Activated CD8-positive, alpha-beta T cell treated with anti-CD3 and anti-CD28 coated beads for 36 hours (primary cell): ENCODE data around the gene CAMTA1. TPM values are rescaled to one million over a fixed set of nuclear protein-coding genes. Genes with fewer than 3 reads are reported as not detected.

Experiments used
- ATAC-seq: fragments of 200-7000 bp; cut with Tn5 transposase; one replicate; pipeline ENCODE4 v1.10.0; 2021; ENCODE audit warnings: mild to moderate bottlenecking, moderate library complexity
- CTCF ChIA-PET: fragments of 350-600 bp; sonication (Branson Sonifier 250); formaldehyde crosslinking; loops from one replicate; lab custom pipeline; 2021; ENCODE audit warnings: antibody characterized with exemption; lab: Charles Lee
- POLR2A ChIA-PET: fragments of 350-600 bp; sonication (Branson Sonifier 250); formaldehyde crosslinking; loops from one replicate; lab custom pipeline; 2021; ENCODE audit warnings: antibody characterized with exemption; lab: Charles Lee
- DNase-seq: peaks from one replicate; pipeline ENCODE4 v3.0.0-alpha.2; 2020
- H3K27ac Mint-ChIP-seq: one replicate; pipeline ENCODE4 v1.8.0; 2021; ENCODE audit warnings: mild to moderate bottlenecking, mixed read lengths
- H3K27me3 Mint-ChIP-seq: one replicate; pipeline ENCODE4 v1.8.0; 2021; ENCODE audit warnings: mixed read lengths
- H3K36me3 Mint-ChIP-seq: one replicate; pipeline ENCODE4 v1.8.0; 2021; ENCODE audit warnings: low read depth, mixed read lengths
- H3K4me1 Mint-ChIP-seq: one replicate; pipeline ENCODE4 v1.8.0; 2021; ENCODE audit warnings: low read depth, mixed read lengths
- H3K4me3 Mint-ChIP-seq: one replicate; pipeline ENCODE4 v1.8.0; 2021; ENCODE audit warnings: mild to moderate bottlenecking, moderate library complexity, mixed read lengths
- H3K9me3 Mint-ChIP-seq: one replicate; pipeline ENCODE4 v1.8.0; 2021; ENCODE audit warnings: mixed read lengths
- intact Hi-C: fragments of 100-400 bp; cut with micrococcal nuclease; formaldehyde crosslinking; loops from one replicate; pipeline ENCODE4 v1.10.0; 2022
- total RNA-seq, 2 experiments: library from RNA; stranded (reverse); gene quantifications; one replicate each; pipeline ENCODE4 v1.2.3, GENCODE V29; 2021
- TF ChIP-seq, protein P1 (sequence below): fragments of 200-600 bp; IDR thresholded peaks from one replicate; pipeline ENCODE4 v1.8.0; 2022; ENCODE audit warnings: antibody characterized with exemption, mild to moderate bottlenecking

CAMTA1 gene
- total RNA-seq, 2 experiments from 2014 or later, result 67.7 to 70.9 TPM

DNA sequence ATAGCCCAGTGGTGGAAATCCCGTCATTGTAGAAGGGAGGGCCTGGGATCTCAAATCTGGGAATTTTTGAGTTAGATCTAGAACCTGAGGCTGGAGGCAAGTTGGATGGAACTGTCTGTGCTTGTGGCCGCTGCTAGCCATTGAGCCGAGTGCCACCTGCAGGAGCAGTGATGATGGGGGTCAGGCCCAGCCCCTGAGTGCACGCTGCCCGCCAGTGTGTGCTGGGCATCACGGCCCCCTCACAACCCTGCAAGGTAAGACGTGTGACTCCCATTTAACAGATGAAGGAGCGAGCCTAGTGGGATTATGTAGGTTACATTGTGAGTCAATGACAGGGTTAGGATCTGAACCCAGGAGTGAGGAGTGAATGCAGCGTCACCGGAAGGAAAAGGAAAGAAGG lies 407.2 kb downstream of the CAMTA1 start:
- intact Hi-C loops, result no loop called here
- CTCF ChIA-PET, result no interaction called here
- Mint-ChIP-seq H3K4me3 (no peak overlapping the region), H3K27me3 (peaks cover 3% of the 10 kb centered on the region), H3K4me1 (no peaks in the 10 kb centered on the region), H3K36me3 (no peaks in the 10 kb centered on the region), H3K27ac (no peak overlapping the region), H3K9me3 (no peaks in the 10 kb centered on the region)
- DNase-seq (no peak), ATAC-seq (no peak)
- POLR2A ChIA-PET, result no interaction called here
- TF ChIP-seq, protein P1, sequence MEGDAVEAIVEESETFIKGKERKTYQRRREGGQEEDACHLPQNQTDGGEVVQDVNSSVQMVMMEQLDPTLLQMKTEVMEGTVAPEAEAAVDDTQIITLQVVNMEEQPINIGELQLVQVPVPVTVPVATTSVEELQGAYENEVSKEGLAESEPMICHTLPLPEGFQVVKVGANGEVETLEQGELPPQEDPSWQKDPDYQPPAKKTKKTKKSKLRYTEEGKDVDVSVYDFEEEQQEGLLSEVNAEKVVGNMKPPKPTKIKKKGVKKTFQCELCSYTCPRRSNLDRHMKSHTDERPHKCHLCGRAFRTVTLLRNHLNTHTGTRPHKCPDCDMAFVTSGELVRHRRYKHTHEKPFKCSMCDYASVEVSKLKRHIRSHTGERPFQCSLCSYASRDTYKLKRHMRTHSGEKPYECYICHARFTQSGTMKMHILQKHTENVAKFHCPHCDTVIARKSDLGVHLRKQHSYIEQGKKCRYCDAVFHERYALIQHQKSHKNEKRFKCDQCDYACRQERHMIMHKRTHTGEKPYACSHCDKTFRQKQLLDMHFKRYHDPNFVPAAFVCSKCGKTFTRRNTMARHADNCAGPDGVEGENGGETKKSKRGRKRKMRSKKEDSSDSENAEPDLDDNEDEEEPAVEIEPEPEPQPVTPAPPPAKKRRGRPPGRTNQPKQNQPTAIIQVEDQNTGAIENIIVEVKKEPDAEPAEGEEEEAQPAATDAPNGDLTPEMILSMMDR, result no peak

DNA sequence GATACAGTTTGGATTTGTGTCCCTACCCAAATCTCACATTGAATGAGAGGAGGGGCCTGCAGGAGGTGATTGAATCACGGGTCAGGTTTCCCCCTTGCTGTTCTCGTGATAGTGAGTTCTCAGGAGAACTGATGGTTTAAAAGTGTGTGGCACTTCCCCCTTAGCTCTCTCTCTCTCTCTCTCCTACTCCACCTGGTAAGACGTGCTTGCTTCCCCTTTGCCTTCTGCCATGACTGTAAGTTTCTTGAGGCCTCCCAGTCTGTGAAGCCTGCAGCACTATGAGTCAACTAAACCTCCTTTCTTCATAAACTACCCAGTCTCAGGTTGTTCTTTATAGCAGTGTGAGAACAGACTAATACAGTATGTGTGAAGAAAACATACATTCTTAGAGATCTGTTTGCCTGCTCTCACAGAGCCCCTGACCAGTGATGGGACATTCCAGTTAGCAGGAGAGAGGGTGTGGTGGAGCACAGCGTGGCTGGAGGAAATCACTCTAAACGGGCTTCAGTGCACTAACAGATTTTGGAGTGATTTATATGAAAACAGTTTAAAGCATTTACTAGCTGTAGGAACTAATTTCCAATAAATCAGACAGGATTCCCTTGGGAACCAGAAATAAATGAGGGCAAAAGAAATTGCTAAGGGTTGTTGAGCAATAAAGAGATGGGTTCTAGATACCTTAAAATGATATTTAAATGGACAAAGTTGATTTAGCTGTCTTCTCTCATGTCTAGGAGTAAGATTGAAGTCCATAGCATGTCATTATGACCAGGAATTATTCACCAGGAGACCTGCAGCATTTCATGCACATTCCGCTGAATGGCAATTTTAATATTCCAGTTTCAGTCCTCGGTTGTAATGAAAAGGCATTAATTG lies 411.0 kb downstream of the CAMTA1 start:
- no peaks in the 10 kb centered on the region for H3K36me3 Mint-ChIP-seq
- intact Hi-C loops, result no loop called here
- no peaks in the 10 kb centered on the region for H3K27me3 Mint-ChIP-seq
- no peaks in the 10 kb centered on the region for H3K4me1 Mint-ChIP-seq
- DNase-seq (no peak), ATAC-seq (no peak)
- POLR2A ChIA-PET, result no interaction called here
- no peak overlapping the region for H3K27ac Mint-ChIP-seq
- TF ChIP-seq, protein P1, result no peak
- H3K9me3 Mint-ChIP-seq, result no peaks in the 10 kb centered on the region
- CTCF ChIA-PET, result interaction anchor here (1.0 kb wide), 1 partner anchor 11 kb away, joined by 4 read pairs; no protein-coding TSS in a partner anchor
- H3K4me3 Mint-ChIP-seq, result no peak overlapping the region

GRCh38 chr1:7198664-7199063 lies 413.4 kb downstream of the CAMTA1 start:
- Mint-ChIP-seq H3K4me1 (no peaks in the 10 kb centered on the region), H3K27ac (no peak overlapping the region), H3K36me3 (no peaks in the 10 kb centered on the region), H3K9me3 (no peaks in the 10 kb centered on the region), H3K27me3 (no peaks in the 10 kb centered on the region), H3K4me3 (no peak overlapping the region)
- ATAC-seq, result no peak
- no peak for DNase-seq
- CTCF ChIA-PET, result no interaction called here
- POLR2A ChIA-PET, result no interaction called here
- intact Hi-C loops, result no loop called here
- TF ChIP-seq, protein P1, result no peak

DNA sequence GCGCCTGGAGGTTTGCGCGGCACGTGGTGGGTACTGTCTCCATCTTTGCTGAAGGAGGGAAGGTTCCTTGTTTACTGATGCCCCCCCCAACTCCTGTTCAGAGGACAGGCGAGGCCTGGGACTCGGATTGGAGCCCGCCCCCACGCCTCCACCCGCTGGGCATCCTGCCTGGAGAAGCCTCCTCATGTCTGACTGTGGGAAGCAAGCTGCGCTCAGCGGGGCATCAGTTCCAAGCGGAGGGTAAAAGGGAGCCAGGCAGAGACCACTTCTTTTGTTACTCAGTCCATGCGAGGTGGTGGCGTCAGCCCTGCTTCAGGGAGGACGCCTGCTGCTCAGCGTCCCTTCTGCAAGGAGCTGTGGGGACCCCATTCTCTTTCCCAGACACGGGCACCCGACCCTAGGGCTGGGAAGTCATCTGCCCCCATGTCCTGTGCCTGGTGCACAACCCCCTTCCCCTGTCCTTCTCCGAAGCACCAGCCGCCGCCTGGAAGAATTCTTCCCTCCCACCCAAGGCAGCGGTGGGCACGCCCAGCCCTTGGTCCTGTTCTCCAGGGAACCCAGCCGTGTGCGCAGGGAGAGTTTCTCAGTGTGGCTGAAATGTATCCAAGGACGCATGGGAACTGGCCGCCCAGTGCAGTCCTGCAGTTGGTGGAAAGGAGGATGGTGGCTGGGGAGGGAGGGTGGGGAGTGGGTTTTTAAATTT lies 414.0 kb downstream of the CAMTA1 start:
- Mint-ChIP-seq H3K4me3 (no peak overlapping the region), H3K36me3 (no peaks in the 10 kb centered on the region), H3K9me3 (no peaks in the 10 kb centered on the region), H3K4me1 (no peaks in the 10 kb centered on the region), H3K27ac (no peak overlapping the region), H3K27me3 (no peaks in the 10 kb centered on the region)
- intact Hi-C loops, result no loop called here
- no peak for ATAC-seq
- TF ChIP-seq, protein P1, result no peak
- CTCF ChIA-PET, result no interaction called here
- DNase-seq, result no peak
- POLR2A ChIA-PET, result no interaction called here
